Liver (tissue), 3 donors: Measurements from ENCODE around the gene P4HA2.

Experiments
- ATF3 ChIP-seq: IDR thresholded peaks from 2 replicates; pipeline ENCODE4 v1.6.1; 2016; ENCODE audit warnings: antibody characterized with exemption
- CTCF ChIP-seq: fragments of 150-350 bp; IDR thresholded peaks from 2 replicates; pipeline ENCODE4 v1.5.1; 2017; ENCODE audit warnings: improper control_type of control experiment, low read depth, low read length; ENCODE audit not compliant: missing input control
- EGR1 ChIP-seq, 2 donors: IDR thresholded peaks; 2 replicates each; pipeline ENCODE4 v1.6.1; 2016 to 2018; ENCODE audit warnings: antibody characterized with exemption in 2 of 2, low read depth in 2 of 2
- FOXA1 ChIP-seq: IDR thresholded peaks from 2 replicates; pipeline ENCODE4 v1.6.1; 2016; ENCODE audit warnings: antibody characterized with exemption
- GABPA ChIP-seq, 2 donors: IDR thresholded peaks in 1 of 2; conservative IDR thresholded peaks in 1 of 2; 2 replicates each; pipeline ENCODE4 v1.6.1; 2016; ENCODE audit warnings: antibody characterized with exemption in 2 of 2, mild to moderate bottlenecking in 1 of 2, moderate library complexity in 1 of 2
- JUND ChIP-seq, 2 donors: IDR thresholded peaks; 2 replicates each; pipeline ENCODE4 v1.6.1; 2016; ENCODE audit warnings: antibody characterized with exemption in 2 of 2
- MAX ChIP-seq: IDR thresholded peaks from 2 replicates; pipeline ENCODE4 v1.6.1; 2016; ENCODE audit warnings: antibody characterized with exemption
- NR2F2 ChIP-seq: IDR thresholded peaks from 2 replicates; pipeline ENCODE4 v1.6.1; 2016; ENCODE audit warnings: antibody characterized with exemption
- RAD21 ChIP-seq, 2 donors: IDR thresholded peaks; 2 replicates each; pipeline ENCODE4 v1.6.1; 2016; ENCODE audit warnings: antibody characterized with exemption in 2 of 2, mild to moderate bottlenecking in 2 of 2
- REST ChIP-seq: IDR thresholded peaks from 2 replicates; pipeline ENCODE4 v1.6.1; 2016; ENCODE audit warnings: antibody characterized with exemption, mild to moderate bottlenecking
- SP1 ChIP-seq: IDR thresholded peaks from 2 replicates; pipeline ENCODE4 v1.6.1; 2018; ENCODE audit warnings: antibody characterized with exemption, mild to moderate bottlenecking
- TAF1 ChIP-seq: conservative IDR thresholded peaks from 2 replicates; pipeline ENCODE4 v1.6.1; 2016; ENCODE audit warnings: antibody characterized with exemption, mild to moderate bottlenecking
- ZBTB33 ChIP-seq: IDR thresholded peaks from 2 replicates; pipeline ENCODE4 v1.6.1; 2016; ENCODE audit warnings: antibody characterized with exemption
- donor health status: healthy.
- donor health status: healthy.

GRCh38 chr5:132204371-132205135 is 23.1 kb downstream of the P4HA2 start:
- TF ChIP-seq JUND (IDR thresholded peaks at IDR 0.05) (no peak), MAX (no peak), RAD21 (IDR thresholded peaks at IDR 0.05) (no peak), CTCF (no peak), SP1 (no peak), NR2F2 (no peak), GABPA (IDR thresholded peaks at IDR 0.05 in 1 of 2, conservative IDR thresholded peaks at IDR 0.05 in 1 of 2) (no peak), TAF1 (no peak), EGR1 (IDR thresholded peaks at IDR 0.05; ENCODE audit: low read depth in 2 of 2) (no peak), ATF3 (no peak), ZBTB33 (no peak), REST (no peak), FOXA1 (no peak)
